HG03025 (cell line): ENCODE results near the gene C5orf63.
"Not testable (repeated sequence)": the region's sequence is repeated elsewhere in the genome, so short reads cannot be mapped to it uniquely, and the experiment has no call there.

ENCODE experiments used
- ATAC-seq: cut with Tn5 transposase; IDR thresholded peaks from one replicate; pipeline ENCODE4 v1.9.1; 2021; ENCODE audit warnings: mild to moderate bottlenecking, moderate library complexity; ENCODE audit not compliant: unreplicated experiment, low FRiP score

The C5orf63 gene

GRCh38 chr5:127076315-127077129 is 3.2 kb upstream of the C5orf63 start:
- ATAC-seq, result no peak

GRCh38 chr5:127074466-127074865 is 1.2 kb upstream of the C5orf63 start:
- no peak for ATAC-seq

DNA sequence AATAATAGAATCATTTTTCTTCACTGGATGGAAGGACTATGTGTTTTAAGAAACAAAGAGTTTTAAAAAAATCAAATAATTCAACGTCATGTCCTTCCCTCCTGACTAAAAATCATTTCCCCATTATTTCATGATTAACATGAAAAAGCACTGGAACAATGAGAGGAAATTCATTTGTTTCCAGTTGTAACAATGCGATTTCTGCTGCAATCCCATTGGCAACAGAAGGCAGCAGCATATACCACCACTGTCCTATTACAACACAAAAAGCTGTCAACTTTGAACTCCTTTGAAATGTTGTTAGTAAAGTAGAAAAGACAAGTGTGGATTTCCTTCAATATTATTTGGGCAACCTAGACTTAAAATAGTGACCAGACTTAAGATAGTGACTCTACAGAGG is 3.1 kb downstream of the C5orf63 start:
- ATAC-seq, result no peak

DNA sequence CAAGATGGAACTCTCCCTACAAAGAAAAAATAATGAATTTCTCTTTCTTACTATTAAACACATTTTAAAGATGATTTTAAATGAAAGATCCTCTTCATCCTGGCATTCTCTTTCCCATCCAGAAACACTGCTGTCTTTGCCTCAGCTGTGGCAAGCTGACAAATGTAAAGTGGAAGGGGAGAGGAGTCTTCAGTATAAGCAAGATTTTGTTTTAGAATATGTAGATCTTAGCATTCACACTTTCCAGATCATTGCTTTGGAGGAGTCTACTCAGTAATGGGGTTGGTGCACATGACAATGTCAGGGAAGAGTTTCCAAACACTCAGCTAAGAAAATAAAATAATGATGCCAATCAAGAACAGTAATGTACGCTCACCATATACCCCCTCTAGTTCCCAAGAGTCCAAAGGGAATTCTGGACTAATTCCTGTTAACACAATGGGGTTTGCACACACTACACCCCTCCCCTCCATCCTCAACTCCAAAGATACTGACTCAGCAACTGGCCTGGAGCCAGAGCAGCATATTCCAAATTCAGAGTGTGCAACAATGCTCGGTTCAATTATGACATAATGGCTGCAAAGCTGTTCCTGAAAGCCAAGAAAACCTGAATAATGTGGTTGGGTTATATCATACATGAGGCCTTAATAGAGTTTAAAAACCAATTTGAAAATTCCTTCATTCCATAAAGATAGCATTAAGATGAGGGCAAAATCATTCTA is 4.6 kb downstream of the C5orf63 start:
- ATAC-seq, result no peak

- ATAC-seq, result no peak
Measured at GRCh38 chr5:127066721-127067120, 6.6 kb downstream of the C5orf63 start.

GRCh38 chr5:127064253-127064840 is 9.0 kb downstream of the C5orf63 start:
- ATAC-seq, result no peak

GRCh38 chr5:127063257-127063913 is 9.9 kb downstream of the C5orf63 start:
- ATAC-seq, result no peak

- ATAC-seq, result no peak
Measured at GRCh38 chr5:127061956-127062355, 11.3 kb downstream of the C5orf63 start.

- no peak for ATAC-seq
Measured at GRCh38 chr5:127061537-127061936, 11.8 kb downstream of the C5orf63 start.

GRCh38 chr5:127060470-127060985 is 12.8 kb downstream of the C5orf63 start:
- no peak for ATAC-seq

- ATAC-seq, result no peak
Measured at GRCh38 chr5:127056896-127057295, 16.4 kb downstream of the C5orf63 start.

DNA sequence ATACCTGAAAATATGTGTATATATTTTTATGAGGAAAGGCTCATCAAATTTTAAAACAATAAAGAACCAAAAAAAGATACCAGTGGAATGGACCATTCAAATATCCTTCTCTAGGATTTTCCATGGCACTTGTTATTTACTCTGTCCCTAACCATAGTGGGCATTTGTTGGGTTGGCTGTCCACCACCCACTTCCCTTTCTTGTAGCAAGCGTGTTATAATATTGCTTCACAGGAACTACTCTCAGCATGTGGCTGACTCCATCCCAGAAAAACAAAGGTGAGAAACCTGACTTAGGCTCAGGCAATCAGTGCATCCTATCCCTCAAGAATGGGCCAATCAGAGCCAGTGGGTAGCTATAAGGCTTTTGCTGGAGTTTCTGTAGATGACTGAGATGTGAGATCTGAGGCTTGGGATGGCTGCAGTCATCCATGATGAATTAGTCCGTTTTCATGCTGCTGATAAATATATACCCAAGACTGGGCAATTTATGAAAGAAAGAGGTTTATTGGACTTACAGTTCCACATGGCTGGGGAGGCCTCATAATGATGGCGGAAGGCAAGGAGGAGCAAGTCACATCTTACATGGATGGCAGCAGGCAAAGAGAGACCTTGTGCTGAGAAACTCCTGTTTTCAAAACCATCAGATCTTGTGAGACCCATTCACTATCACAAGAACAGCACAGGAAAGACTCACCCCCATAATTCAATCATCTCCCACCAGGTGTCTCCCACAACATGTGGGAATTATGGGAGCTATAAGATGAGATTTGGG is 17.2 kb downstream of the C5orf63 start:
- ATAC-seq, result no peak

- ATAC-seq, result not testable (repeated sequence)
Measured at GRCh38 chr5:127053551-127053950, 19.8 kb downstream of the C5orf63 start.

GRCh38 chr5:127053049-127053448 is 20.3 kb downstream of the C5orf63 start:
- no peak for ATAC-seq

GRCh38 chr5:127051591-127051990 is 21.7 kb downstream of the C5orf63 start:
- ATAC-seq, result no peak

DNA sequence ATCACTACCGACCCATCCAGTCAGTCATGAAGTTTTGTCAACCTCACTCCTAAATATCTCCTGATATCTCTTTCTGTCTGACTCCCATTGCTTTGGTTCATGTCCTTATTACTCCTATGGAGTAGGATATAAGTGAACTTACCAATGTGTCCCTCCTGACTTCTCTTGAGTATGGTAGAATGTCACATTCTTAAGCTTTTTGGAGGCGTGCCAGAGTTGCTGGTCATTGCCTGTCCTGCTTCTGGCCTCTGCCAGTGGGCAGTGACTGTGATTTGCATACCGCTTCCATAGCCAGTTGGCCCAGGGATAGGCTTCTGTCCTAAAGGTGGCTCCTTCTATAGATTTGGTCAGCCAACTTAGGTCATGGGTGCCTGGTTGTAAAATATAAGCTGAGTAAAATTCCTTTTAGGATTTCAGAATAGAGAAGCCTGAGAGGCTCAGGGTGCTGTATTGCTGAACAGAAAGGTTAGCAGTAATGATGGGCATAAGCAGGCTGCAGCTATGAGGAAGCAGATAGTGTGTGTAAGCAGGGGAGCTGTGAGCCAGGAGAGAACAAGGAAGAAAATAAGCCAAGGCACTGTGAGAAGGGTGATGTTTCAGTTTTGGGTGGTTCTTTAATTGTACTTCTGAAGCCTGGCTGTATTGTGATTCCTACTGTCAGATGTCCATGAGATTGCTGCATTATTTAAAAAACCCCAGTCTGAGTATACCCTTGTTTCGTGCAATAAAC is 26.8 kb downstream of the C5orf63 start:
- ATAC-seq, result no peak

GRCh38 chr5:127042593-127042992 is 30.7 kb downstream of the C5orf63 start:
- no peak for ATAC-seq

DNA sequence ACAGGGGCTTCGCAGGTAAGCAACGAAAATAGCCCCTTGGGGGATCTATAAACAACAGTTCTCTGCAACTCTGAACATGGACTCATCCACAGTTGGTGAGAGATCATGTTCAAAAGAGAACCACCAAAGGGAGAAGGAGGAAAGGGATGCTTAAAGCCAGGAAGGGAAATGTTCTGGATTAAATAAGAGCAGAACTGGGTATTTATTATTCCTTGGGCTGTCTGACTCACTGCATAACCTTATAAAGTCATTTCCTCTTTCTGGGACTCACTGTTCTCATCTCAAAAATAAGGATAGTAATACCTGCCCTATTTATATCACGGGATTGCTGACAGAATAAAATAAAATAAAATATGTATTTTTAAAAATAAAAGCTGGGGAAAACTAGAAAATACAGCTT is 31.7 kb downstream of the C5orf63 start:
- ATAC-seq, result no peak

GRCh38 chr5:127040796-127041520 is 32.3 kb downstream of the C5orf63 start:
- no peak for ATAC-seq
